ENCODE measurements around the gene CXCR4.

Gene CXCR4

GRCh38 chr2:136114382-136114781, 3.6 kb downstream of the CXCR4 start:
- ChIA-PET CTCF (no interaction called here), POLR2A (no interaction called here)
- TF ChIP-seq TARDBP (IDR thresholded peaks at IDR 0.05) (no peak), BHLHE40 (IDR thresholded peaks at IDR 0.05; ENCODE audit: borderline replicate concordance) (no peak), PKNOX1 (IDR thresholded peaks at IDR 0.05) (no peak), ZNF384 (IDR thresholded peaks at IDR 0.05) (no peak), FOXM1 (IDR thresholded peaks at IDR 0.05; ENCODE audit: borderline replicate concordance) (no peak), LEF1 (IDR thresholded peaks at IDR 0.05; ENCODE audit: borderline replicate concordance) (no peak), SP1 (IDR thresholded peaks at IDR 0.05) (no peak), HDGF (IDR thresholded peaks at IDR 0.05; ENCODE audit: borderline replicate concordance) (no peak), L3MBTL2 (conservative IDR thresholded peaks at IDR 0.05) (no peak), SUZ12 (IDR thresholded peaks at IDR 0.05) (no peak), CTBP1 (IDR thresholded peaks at IDR 0.05; ENCODE audit: borderline replicate concordance) (no peak), ELF4 (IDR thresholded peaks at IDR 0.05) (no peak), ARNT (IDR thresholded peaks at IDR 0.05) (no peak), NFRKB (IDR thresholded peaks at IDR 0.05) (no peak), FOXK2 (IDR thresholded peaks at IDR 0.05) (no peak)
- no peak for DNase-seq (ENCODE audit: extremely low spot score)

DNA sequence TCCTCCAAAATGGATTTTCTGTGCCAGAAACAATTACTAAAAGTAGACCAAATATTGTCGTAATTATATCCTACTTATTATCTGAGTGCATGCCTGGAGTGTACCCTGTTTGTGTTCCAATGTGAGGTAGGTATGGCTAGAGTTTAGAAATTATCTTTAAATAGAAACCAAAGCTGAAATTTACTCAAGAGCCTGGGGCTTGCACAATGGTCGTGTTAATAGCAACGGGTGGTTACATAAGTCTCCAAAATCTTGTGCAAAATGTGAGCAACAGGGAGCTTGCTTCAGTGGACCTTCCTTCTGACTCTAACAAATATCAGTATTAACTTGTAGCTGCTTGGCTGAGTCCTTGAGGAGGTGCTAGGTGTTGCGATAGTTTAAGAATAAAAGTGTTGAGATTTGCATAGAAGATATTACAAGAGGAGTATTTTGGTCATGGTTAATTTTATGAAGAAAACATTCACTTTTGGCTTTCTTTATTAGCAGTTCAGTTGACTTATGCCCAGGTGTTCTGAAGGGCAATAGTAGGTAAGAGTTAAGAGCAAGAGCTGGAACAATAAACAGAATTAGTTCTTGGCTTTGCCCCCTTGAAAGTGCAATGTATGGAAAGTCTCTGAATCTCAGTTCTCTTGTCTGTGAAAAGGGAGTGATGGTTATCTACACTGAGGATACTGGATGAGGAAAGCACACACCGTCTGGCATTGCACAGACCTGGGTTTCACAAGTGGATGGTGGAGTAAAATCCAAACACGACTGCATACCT, 4.6 kb downstream of the CXCR4 start:
- DNase-seq (ENCODE audit: extremely low spot score) = no peak
- no peak for TF ChIP-seq L3MBTL2 (conservative IDR thresholded peaks at IDR 0.05)
- TF ChIP-seq NFRKB (IDR thresholded peaks at IDR 0.05) = no peak
- TF ChIP-seq SUZ12 (IDR thresholded peaks at IDR 0.05) = no peak
- no peak for TF ChIP-seq TARDBP (IDR thresholded peaks at IDR 0.05)
- TF ChIP-seq ARNT (IDR thresholded peaks at IDR 0.05) = no peak
- no peak for TF ChIP-seq SP1 (IDR thresholded peaks at IDR 0.05)
- ChIA-PET POLR2A (no interaction called here), CTCF (no interaction called here)

- TF ChIP-seq ARNT (IDR thresholded peaks at IDR 0.05) = no peak
- TF ChIP-seq HDGF (IDR thresholded peaks at IDR 0.05; ENCODE audit: borderline replicate concordance) = no peak
- ChIA-PET POLR2A (no interaction called here), CTCF (no interaction called here)
- DNase-seq (ENCODE audit: extremely low spot score) = no peak
Observed at GRCh38 chr2:136112317-136113208, 5.4 kb downstream of the CXCR4 start.

DNA sequence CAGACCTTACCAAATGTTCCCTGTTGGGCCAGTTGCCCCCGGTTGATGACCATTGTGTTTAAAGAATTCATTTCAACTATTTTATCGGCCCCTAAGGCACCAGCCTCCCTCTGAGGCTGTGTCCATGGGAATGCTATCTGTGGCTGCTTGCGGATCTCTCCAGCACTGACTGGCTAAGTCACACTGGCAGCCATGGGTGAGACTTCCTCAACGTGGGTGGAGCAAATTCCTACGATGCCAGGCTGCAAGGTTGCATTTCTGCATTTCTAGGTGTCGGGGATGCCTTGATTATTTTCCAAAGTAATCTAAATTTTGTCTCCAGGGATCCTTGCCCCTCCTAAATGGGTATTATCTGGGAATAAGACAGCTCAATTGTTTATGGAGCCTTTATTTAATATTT, 6.2 kb downstream of the CXCR4 start:
- TF ChIP-seq PKNOX1 (IDR thresholded peaks at IDR 0.05) = no peak
- no peak for TF ChIP-seq FOXK2 (IDR thresholded peaks at IDR 0.05)
- TF ChIP-seq HDGF (IDR thresholded peaks at IDR 0.05; ENCODE audit: borderline replicate concordance) = no peak
- no peak for TF ChIP-seq NFRKB (IDR thresholded peaks at IDR 0.05)
- TF ChIP-seq ARNT (IDR thresholded peaks at IDR 0.05) = no peak
- no peak for TF ChIP-seq SP1 (IDR thresholded peaks at IDR 0.05)
- POLR2A ChIA-PET = no interaction called here
- CTCF ChIA-PET = no interaction called here
- DNase-seq (ENCODE audit: extremely low spot score) = no peak

- CTCF ChIA-PET = interaction anchor here (0.6 kb wide), 1 partner anchor 330 kb away, joined by 3 read pairs; no protein-coding TSS in a partner anchor
- TF ChIP-seq ZNF384 (IDR thresholded peaks at IDR 0.05) (no peak), LEF1 (IDR thresholded peaks at IDR 0.05; ENCODE audit: borderline replicate concordance) (no peak), SUZ12 (IDR thresholded peaks at IDR 0.05) (no peak), NFRKB (IDR thresholded peaks at IDR 0.05) (no peak), HDGF (IDR thresholded peaks at IDR 0.05; ENCODE audit: borderline replicate concordance) (no peak), SP1 (IDR thresholded peaks at IDR 0.05) (no peak), FOXK2 (IDR thresholded peaks at IDR 0.05) (no peak), TARDBP (IDR thresholded peaks at IDR 0.05) (no peak), BHLHE40 (IDR thresholded peaks at IDR 0.05; ENCODE audit: borderline replicate concordance) (no peak), FOXM1 (IDR thresholded peaks at IDR 0.05; ENCODE audit: borderline replicate concordance) (no peak), FOXA1 (IDR thresholded peaks at IDR 0.05) (no peak), ARNT (IDR thresholded peaks at IDR 0.05) (no peak)
- POLR2A ChIA-PET = no interaction called here
- no peak for DNase-seq (ENCODE audit: extremely low spot score)
Observed at GRCh38 chr2:136110526-136110925, 7.4 kb downstream of the CXCR4 start.

GRCh38 chr2:136108463-136108862, 9.5 kb downstream of the CXCR4 start:
- DNase-seq (ENCODE audit: extremely low spot score) = no peak
- POLR2A ChIA-PET = interaction anchor here (1.4 kb wide), 1 partner anchor 123 kb away, joined by 3 read pairs; the partner anchor contains the start of gene DARS1
- no peak for TF ChIP-seq L3MBTL2 (conservative IDR thresholded peaks at IDR 0.05)
- no peak for TF ChIP-seq LEF1 (IDR thresholded peaks at IDR 0.05; ENCODE audit: borderline replicate concordance)
- TF ChIP-seq SUZ12 (IDR thresholded peaks at IDR 0.05) = no peak
- TF ChIP-seq FOXK2 (IDR thresholded peaks at IDR 0.05) = no peak
- no peak for TF ChIP-seq ARNT (IDR thresholded peaks at IDR 0.05)
- no peak for TF ChIP-seq HDGF (IDR thresholded peaks at IDR 0.05; ENCODE audit: borderline replicate concordance)
- TF ChIP-seq SP1 (IDR thresholded peaks at IDR 0.05) = no peak
- no peak for TF ChIP-seq TARDBP (IDR thresholded peaks at IDR 0.05)
- no peak for TF ChIP-seq ZNF384 (IDR thresholded peaks at IDR 0.05)
- no peak for TF ChIP-seq NFRKB (IDR thresholded peaks at IDR 0.05)
- no peak for TF ChIP-seq PKNOX1 (IDR thresholded peaks at IDR 0.05)
- TF ChIP-seq ELF4 (IDR thresholded peaks at IDR 0.05) = no peak
- TF ChIP-seq BHLHE40 (IDR thresholded peaks at IDR 0.05; ENCODE audit: borderline replicate concordance) = no peak
- TF ChIP-seq FOXA1 (IDR thresholded peaks at IDR 0.05) = no peak
- TF ChIP-seq FOXM1 (IDR thresholded peaks at IDR 0.05; ENCODE audit: borderline replicate concordance) = no peak
- TF ChIP-seq CTBP1 (IDR thresholded peaks at IDR 0.05; ENCODE audit: borderline replicate concordance) = no peak
- CTCF ChIA-PET = no interaction called here

Data from HEK293T (cell line).